Stimulated activated CD8-positive, alpha-beta memory T cell treated with anti-CD3 and anti-CD28 coated beads, Interleukin-12 subunit alpha, Interleukin-12 subunit beta, amount 100 ng/mL, for 24 hours (primary cell): Measurements from ENCODE around the gene ARHGAP10.

Source experiments
- DNase-seq: peaks from one replicate; pipeline ENCODE4 v3.0.0-alpha.2; 2020; ENCODE audit errors: extremely low read depth

Gene ARHGAP10, protein sequence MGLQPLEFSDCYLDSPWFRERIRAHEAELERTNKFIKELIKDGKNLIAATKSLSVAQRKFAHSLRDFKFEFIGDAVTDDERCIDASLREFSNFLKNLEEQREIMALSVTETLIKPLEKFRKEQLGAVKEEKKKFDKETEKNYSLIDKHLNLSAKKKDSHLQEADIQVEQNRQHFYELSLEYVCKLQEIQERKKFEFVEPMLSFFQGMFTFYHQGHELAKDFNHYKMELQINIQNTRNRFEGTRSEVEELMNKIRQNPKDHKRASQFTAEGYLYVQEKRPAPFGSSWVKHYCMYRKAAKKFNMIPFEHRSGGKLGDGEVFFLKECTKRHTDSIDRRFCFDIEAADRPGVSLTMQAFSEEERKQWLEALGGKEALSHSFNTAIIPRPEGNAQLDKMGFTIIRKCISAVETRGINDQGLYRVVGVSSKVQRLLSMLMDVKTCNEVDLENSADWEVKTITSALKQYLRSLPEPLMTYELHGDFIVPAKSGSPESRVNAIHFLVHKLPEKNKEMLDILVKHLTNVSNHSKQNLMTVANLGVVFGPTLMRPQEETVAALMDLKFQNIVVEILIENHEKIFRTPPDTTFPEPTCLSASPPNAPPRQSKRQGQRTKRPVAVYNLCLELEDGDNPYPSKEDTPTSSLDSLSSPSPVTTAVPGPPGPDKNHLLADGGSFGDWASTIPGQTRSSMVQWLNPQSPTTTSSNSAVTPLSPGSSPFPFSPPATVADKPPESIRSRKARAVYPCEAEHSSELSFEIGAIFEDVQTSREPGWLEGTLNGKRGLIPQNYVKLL

DNA sequence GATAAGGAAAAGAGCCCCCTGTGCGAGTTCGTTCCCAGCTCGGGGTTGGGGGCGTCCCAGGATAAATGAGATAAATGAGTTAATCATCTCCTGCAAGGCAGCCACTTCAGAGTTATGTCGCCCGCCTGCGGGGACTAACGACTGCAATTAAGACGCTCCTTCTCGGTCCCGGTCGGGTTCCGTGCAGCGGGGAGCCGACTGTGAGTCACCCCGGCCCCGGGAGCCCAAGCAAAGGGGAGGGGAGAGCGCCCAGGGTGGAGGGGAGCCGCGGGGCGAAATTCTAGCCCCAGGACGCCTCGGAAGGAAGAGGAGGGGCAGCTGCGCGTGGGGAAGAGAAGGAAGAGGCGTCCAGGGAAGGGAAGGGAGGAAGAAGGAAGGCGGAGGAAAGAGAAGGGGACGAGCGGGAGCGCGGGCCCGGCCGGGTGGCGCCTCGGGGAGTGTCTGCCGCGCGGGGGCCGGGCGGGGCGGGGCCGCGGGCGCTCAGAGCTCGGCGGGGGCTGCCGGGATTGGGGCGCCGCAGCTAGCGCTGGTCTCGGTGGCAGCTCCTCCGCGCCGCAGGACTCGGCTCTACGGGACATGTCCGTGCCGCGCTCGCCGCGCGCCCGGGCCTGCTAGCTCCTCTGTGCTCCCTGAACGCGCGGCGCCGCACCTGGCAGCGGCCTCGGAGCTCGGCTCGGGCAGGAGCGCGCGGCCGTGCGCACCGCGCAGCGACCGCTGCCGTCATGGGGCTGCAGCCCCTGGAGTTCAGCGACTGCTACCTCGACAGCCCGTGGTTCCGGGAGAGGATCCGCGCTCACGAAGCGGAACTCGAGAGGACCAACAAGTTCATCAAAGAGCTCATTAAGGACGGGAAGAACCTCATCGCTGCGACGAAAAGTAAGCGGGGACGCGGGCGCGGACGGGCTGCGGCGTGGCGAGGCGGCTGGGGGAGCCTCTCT, at the start of gene ARHGAP10:
TSS of gene ARHGAP10 (plus strand) at position 509 of the 938 bp plus-strand sequence. CDS start at position 723, 214 bp downstream.
- DNase-seq = peak; percentile 30

GRCh38 chr4:147682755-147683154, 49.1 kb upstream of the ARHGAP10 start:
- DNase-seq = no peak

DNA sequence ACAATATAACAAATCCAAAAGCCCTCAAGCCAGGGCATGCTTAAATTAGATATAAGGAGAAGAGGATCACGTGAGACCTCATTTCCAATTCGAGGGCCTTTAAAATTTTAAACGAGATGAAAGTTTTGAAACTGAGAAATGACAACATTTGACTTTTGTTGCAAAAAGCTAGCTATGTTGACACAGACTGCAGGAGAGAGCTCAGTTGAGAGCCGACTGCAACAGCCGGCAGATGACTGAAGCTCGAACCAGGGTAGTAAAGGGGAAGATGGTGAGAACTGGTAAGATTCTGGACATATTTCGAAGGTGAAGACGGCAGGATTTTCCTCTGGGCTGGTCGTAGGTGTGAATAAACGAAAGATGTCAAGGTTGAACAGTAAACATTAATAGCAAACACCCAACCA, 48.7 kb upstream of the ARHGAP10 start:
- DNase-seq = no peak

- peak; percentile 80 for DNase-seq
Observed at GRCh38 chr4:147683717-147684700, 47.9 kb upstream of the ARHGAP10 start, which contains the start of gene PRMT9. PRMT9 (minus strand) TSS chr4:147684163; CDS start chr4:147683987, 176 bp downstream.

DNA sequence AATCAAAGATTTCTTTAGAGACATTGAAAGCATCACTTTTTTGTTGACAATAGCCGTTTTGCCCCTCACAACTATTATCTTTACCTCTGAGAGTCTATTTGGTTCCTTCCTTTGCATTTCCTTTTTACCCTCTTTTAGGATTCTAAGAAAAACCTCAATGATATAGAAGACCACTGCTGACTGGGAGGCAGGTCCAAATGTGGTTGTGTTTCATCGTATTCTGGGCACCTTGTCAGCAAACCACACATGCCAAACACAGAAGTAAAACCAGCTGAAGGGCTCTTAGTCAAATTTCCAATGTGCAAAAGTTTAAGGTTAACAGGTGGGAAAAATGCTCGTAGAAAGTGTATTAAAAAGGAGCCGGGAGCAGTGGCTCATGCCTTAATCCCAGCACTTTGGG, 42.8 kb upstream of the ARHGAP10 start:
- DNase-seq = no peak

DNA sequence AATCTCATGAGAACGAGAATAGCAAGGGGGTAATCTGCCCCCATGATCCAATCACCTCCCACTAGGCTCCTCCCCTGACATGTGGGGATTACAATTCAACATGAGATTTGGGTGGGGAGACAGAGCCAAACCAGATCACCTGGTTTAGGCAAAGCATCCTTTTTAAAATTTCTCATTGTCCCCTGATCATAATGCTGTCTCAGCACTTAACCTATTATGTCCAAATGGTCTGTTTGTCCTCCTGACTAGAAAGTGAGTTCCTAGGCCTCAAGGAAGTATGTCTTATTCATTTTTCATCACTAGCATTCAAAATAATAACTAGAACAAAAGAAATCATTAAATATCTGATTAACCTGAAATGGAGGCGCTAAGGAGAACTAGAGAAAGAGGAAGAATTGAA, 40.1 kb upstream of the ARHGAP10 start:
- no peak for DNase-seq

- no peak for DNase-seq
Observed at GRCh38 chr4:147693218-147693617, 38.7 kb upstream of the ARHGAP10 start.

DNA sequence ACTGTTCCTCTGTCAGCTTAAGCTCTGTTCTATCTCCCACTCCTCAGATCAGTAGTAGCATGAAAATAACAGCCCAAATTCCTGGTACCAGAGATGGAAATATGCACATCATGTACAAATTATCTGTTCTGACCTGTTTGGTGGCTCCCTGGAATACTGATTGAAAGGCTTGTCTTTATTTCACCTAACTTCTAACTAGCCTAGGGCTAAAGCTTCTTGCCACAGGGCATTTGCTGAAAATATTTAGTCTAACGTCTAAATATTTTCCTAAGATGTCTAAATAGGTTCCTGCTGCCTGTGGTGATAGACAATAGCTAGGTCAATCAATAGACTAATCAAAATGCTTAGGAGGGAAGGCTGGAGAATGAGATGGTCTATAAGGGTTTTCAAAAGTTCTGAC, 35.0 kb upstream of the ARHGAP10 start:
- no peak for DNase-seq

GRCh38 chr4:147704846-147705245, 27.0 kb upstream of the ARHGAP10 start:
- no peak for DNase-seq

GRCh38 chr4:147707892-147708672, 23.8 kb upstream of the ARHGAP10 start:
- no peak for DNase-seq

- DNase-seq = no peak
Observed at GRCh38 chr4:147709999-147710398, 21.9 kb upstream of the ARHGAP10 start.

DNA sequence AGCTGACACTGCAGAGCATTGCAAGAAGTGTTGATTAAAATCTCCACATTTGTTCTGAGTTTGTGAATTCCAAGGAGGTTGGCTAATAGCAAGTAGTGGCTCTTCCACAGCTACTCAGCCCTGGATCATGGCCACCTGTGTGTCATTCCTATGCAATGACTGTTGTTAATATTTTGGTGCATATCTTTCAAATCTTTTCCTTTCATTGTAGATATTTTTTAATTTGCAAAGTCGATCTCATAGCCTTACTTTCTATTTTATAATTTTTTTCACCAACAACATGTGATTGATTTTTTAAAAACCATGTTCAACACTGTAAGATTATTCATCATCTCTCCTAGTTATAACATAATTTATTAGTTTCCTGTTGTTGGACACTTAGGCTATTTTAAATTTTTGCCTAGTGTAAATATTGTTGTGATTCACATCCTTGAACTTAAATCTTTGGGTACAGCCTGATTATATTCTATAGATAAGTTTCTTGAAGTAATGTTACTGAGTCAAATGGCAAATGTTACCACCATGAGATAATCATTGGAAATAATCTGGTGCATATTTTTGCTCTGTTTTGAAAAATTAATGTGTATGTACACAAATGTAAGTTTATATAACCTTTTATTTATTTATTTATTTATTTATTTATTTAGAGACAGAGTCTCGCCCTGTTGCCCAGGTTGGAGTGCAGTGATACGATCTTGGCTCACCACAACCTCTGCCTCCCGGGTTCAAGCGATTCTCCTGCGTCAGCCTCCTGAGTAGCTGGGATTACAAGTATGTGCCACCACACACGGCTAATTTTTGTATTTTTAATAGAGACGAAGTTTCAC, 17.1 kb upstream of the ARHGAP10 start:
- DNase-seq = no peak

GRCh38 chr4:147717878-147718277, 14.0 kb upstream of the ARHGAP10 start:
- DNase-seq = no peak

DNA sequence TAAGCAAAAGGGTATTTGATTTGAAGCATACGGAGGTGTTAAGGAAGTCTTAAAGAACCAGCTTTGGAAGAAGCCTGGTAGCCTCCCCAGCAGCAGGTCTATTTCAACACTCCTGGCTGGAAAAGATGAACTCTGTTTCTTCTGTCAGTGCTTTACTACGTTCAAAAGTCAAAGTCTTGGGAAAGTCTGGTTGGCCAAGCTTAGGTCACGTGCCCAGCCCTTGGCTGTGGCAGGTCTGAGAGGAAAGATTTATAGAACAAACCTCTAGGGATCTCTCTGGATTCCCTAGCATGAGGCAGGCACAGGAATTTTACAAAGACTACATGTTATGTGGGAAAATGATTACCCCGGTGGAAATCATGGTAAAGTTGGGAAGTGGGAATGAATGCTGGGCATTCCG, 8.6 kb upstream of the ARHGAP10 start:
- DNase-seq = no peak

GRCh38 chr4:147724468-147725201, 7.3 kb upstream of the ARHGAP10 start:
- no peak for DNase-seq

GRCh38 chr4:147725673-147726072, 6.2 kb upstream of the ARHGAP10 start:
- no peak for DNase-seq

DNA sequence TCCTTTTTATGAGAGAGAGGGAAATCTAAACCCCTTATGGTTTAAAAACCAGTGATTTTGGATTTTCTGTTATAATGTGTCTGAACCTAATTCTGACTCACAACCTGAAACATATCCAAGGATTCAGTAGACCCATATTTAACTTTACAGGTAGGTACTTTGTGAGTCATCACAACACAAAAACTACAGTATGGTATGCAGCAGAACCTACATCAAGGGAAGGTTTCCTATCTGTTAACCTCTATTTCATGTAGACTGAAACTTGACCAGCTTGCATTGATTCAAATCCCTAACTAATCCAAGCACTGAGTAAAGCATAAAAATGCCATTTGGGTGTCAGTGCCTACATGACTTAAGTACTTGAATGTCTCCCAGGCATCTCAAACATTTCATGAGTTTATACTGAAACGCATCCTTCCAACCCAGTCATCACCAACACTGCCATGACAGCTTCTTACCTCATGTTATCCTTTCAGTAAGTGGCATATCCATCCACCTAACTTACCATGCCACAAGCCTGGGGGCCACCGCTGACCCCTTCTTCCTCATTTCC, 4.3 kb upstream of the ARHGAP10 start:
- no peak for DNase-seq

DNA sequence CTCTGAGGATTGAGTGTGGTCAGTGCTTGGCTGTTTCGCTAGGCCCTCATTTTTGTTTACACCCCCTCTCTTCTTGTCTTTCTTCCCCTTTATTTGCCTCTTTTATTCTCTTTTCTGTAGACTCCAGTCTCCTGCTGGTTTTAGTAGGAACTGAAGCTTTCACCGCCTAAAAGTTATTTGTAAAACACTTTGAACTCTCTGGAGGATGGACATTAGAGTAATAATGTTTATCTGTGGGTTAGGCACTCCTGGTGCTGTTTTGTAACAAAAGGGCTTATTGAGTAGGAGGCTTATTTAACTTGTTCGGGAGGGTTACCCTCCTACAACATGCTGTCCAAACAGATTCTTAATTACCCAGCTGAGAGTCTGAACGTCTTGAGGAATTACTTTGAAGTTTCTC, 1.6 kb upstream of the ARHGAP10 start:
- DNase-seq = no peak
